Sigmoid colon (tissue), 7 donors: ENCODE results near the gene HOXD11. TPM values are rescaled to one million over a fixed set of nuclear protein-coding genes. Genes with fewer than 3 reads are reported as not detected.
A peak's percentile ranks its signal among the peaks of the same experiment; 100 is the strongest.

Experiments used
- DNase-seq: peaks from one replicate; pipeline ENCODE4 v3.0.0-alpha.2; 2019
- H3K27ac ChIP-seq, 4 donors: fragments of 200-600 bp; sonication (generic); one replicate each; pipeline ENCODE4 v1.5.1; 2016 to 2019; ENCODE audit warnings: mild to moderate bottlenecking in 1 of 4
- H3K27me3 ChIP-seq, 3 donors: fragments of 200-600 bp; sonication (generic); one replicate each; pipeline ENCODE4 v1.5.1; 2019; ENCODE audit warnings: mild to moderate bottlenecking in 1 of 3
- H3K36me3 ChIP-seq, 4 donors: fragments of 200-600 bp; sonication (generic); one replicate each; pipeline ENCODE4 v1.5.1; 2016 to 2019
- H3K4me1 ChIP-seq, 4 donors: fragments of 200-600 bp; sonication (generic); one replicate each; pipeline ENCODE4 v1.5.1; 2017 to 2019
- H3K4me3 ChIP-seq, 4 donors: fragments of 200-600 bp; sonication (generic); one replicate each; pipeline ENCODE4 v1.5.1; 2017 to 2019; ENCODE audit warnings: mild to moderate bottlenecking in 2 of 4, moderate library complexity in 1 of 4
- H3K9me3 ChIP-seq, 4 donors: fragments of 200-600 bp in 3 of 4; sonication (generic) in 3 of 4; one replicate each; pipeline versions ENCODE4 v1.5.1 to v1.6.1; 2013 to 2019
- CTCF ChIP-seq, 4 experiments: fragments of 450-650 bp in 3 of 4; fragments of 200-600 bp in 1 of 4; IDR thresholded peaks; one replicate each; pipeline ENCODE4 v1.5.1; 2016 to 2019; ENCODE audit warnings: antibody characterized with exemption in 4 of 4, mild to moderate bottlenecking in 3 of 4, moderate library complexity in 2 of 4
- EP300 ChIP-seq, 4 donors: sonication (generic); formaldehyde crosslinking; IDR thresholded peaks; one replicate each; pipeline ENCODE4 v1.6.1; 2017; ENCODE audit warnings: antibody characterized with exemption in 4 of 4
- POLR2A ChIP-seq, 2 donors: fragments of 450-650 bp; IDR thresholded peaks; one replicate each; pipeline ENCODE4 v1.6.1; 2016; ENCODE audit warnings: antibody characterized with exemption in 2 of 2, mild to moderate bottlenecking in 2 of 2, moderate library complexity in 2 of 2
- POLR2AphosphoS5 ChIP-seq, 4 donors: sonication (generic); formaldehyde crosslinking; IDR thresholded peaks; one replicate each; pipeline ENCODE4 v1.6.1; 2017; ENCODE audit warnings: antibody characterized with exemption in 4 of 4
- WGBS, 2 donors: extraction: QIAGEN DNeasy Blood & Tissue Kit; methylation state at CpG; one replicate each; pipeline ENCODE4 v1.1.7; 2013; 5-methylcytosine and 5-hydroxymethylcytosine counted together
- intact Hi-C: fragments of 100-400 bp; cut with DNase I; formaldehyde crosslinking; loops from one replicate; pipeline ENCODE4 v1.15.1; 2023
- polyA plus RNA-seq, 3 donors: library from polyadenylated mRNA; stranded (reverse); fragments of 200-250 nt; gene quantifications; one replicate each; pipeline ENCODE4 v1.2.3, GENCODE V29; 2013
- total RNA-seq, 4 donors: library from RNA; depleted of rRNA; stranded (reverse); fragments of >200 nt; gene quantifications; one replicate each; pipeline ENCODE4 v1.1.0, GENCODE V29; 2016
- donor health status: healthy with polysubstance abuse.
- donor health status: Bipolar disorder and iron deficiency.
- donor health status: healthy.

The HOXD11 gene
- total and polyA plus RNA-seq, 7 donors = 0.69 to 39.3 (median 18.3) TPM

- Histone ChIP-seq H3K36me3 (no peaks in the 10 kb centered on the region), H3K4me3 (peak overlapping the region; percentile 37 to 69 (median 50)), H3K27ac (peak overlapping the region; percentile 72 to 93 (median 87)), H3K27me3 (peaks cover 11 to 89% (median 75%) of the 10 kb centered on the region in 3 donors), H3K9me3 (no peaks in the 10 kb centered on the region), H3K4me1 (peaks cover 0 to 60% (median 39%) of the 10 kb centered on the region in 4 donors)
- TF ChIP-seq POLR2A (IDR thresholded peaks at IDR 0.05) (no peak), POLR2AphosphoS5 (IDR thresholded peaks at IDR 0.05) (no peak), CTCF (IDR thresholded peaks at IDR 0.05) (no peak), EP300 (IDR thresholded peaks at IDR 0.05) (no peak)
- intact Hi-C loops = no loop called here
- WGBS, 2 donors = 29 to 40% methylated on average over 15 of the region's 15 CpGs
- peak; percentile 20 for DNase-seq
Measured at GRCh38 chr2:176130957-176131847, 24.1 kb downstream of the HOXD11 start.

DNA sequence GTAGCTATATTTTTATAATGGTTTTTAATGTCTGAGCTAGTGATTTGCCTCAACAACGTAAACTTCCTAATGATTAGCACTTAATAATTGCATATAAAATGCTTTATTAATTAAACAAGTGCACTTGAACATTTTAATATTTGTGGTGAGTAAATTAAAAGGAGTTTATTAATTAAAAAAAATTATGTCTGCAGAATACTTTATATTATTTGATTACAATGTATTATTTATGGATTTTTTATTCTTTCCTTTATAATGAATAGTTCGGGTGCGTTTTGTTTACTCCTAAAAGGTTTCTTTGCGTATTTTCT lies 24.7 kb downstream of the HOXD11 start:
- TF ChIP-seq EP300 (IDR thresholded peaks at IDR 0.05) (no peak), POLR2AphosphoS5 (IDR thresholded peaks at IDR 0.05) (no peak), POLR2A (IDR thresholded peaks at IDR 0.05) (no peak), CTCF (IDR thresholded peaks at IDR 0.05) (no peak)
- Histone ChIP-seq H3K4me3 (peak overlapping the region in 2 of 4 donors; percentile 1 to 10), H3K27ac (peak overlapping the region in 2 of 4 donors; percentile 91 to 93), H3K4me1 (peaks cover 0 to 59% (median 44%) of the 10 kb centered on the region in 4 donors), H3K36me3 (no peaks in the 10 kb centered on the region), H3K9me3 (no peaks in the 10 kb centered on the region), H3K27me3 (peaks cover 11 to 95% (median 81%) of the 10 kb centered on the region in 3 donors)
- intact Hi-C loops = no loop called here
- WGBS, 2 donors = 42 to 71% methylated on average over 4 of the region's 4 CpGs
- no peak for DNase-seq

DNA sequence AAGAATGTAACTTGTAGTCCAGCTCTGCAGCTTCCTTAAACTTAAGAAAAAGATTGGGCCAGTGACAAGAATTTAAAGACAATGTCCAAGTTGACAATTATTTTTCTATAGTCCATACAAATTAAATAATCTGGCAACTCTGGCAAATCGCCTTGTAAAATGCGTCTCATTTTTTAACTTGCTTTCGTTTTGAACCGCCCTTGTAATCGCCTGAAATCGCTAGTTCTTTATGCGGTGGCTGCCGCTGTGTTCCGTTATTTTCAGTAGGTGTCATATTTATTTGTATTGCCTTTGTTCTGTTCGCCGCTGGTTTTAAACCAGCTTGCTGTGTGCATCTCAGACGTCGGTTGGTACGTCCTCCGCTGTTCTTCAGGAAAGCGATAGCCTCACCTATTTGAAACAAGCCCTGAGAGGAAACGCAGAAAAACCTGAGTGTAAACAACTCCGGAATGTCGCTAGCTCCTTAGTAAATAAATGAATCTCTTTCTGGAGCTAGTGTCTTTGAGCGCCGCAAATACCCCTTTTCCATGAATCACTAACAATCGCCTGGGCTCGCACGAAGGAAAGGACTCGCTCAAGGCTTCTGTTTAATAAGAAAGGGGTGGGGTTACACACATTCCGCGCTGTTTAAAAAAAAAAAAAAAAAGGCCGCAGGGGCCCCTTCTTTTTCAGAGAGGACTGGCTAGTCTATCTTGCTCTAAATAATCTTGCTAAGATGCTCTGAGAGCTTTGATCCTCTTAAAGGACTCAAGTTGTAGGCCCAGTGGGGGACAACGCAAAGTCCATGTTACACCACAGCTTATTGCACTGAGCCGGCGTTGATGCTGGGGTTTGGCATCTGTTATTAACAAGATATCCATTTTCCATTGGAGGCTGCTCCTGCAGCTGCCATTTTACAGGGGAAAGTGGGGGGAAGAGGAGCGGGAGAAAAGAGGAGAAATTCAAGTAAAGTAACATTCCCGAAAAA lies 25.4 kb downstream of the HOXD11 start:
- H3K36me3 ChIP-seq = no peaks in the 10 kb centered on the region
- no peaks in the 10 kb centered on the region for H3K9me3 ChIP-seq
- intact Hi-C loops = no loop called here
- H3K27ac ChIP-seq = peak overlapping the region in 3 of 4 donors; percentile 4 to 87 (median 11)
- 37 to 60% methylated on average over 33 of the region's 33 CpGs for WGBS, 2 donors
- peak overlapping the region in 2 of 4 donors; percentile 1 to 10 for H3K4me3 ChIP-seq
- TF ChIP-seq POLR2AphosphoS5 (IDR thresholded peaks at IDR 0.05) (peak in 2 of 4 donors; percentile 32 to 34), EP300 (IDR thresholded peaks at IDR 0.05) (no peak), CTCF (IDR thresholded peaks at IDR 0.05) (no peak), POLR2A (IDR thresholded peaks at IDR 0.05) (no peak)
- DNase-seq = peak; percentile 46
- H3K4me1 ChIP-seq = peaks cover 0 to 57% (median 45%) of the 10 kb centered on the region in 4 donors
- peaks cover 11 to 98% (median 84%) of the 10 kb centered on the region in 3 donors for H3K27me3 ChIP-seq

DNA sequence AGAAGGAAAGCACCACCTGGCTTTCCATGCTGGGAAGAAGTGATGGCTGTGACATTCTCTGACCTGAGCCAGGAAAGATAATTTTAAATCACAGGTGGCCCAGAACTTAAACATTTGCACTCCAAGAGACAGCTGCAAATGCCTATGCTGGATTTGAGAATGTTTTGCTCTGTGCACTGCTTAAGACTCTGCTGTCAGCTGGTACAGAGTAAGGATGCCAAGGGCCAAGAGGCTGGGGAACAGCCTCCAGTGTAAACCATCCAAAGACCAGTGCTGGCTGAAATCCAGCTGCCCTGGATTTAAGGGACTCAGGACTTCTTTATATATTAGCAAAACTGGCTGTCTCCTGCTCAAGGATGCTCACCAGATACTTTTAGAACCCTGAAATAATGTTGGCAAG lies 26.3 kb downstream of the HOXD11 start:
- H3K9me3 ChIP-seq = no peaks in the 10 kb centered on the region
- peak overlapping the region in 2 of 4 donors; percentile 30 to 87 for H3K27ac ChIP-seq
- peaks cover 11 to 98% (median 83%) of the 10 kb centered on the region in 3 donors for H3K27me3 ChIP-seq
- peaks cover 0 to 54% (median 42%) of the 10 kb centered on the region in 4 donors for H3K4me1 ChIP-seq
- H3K36me3 ChIP-seq = no peaks in the 10 kb centered on the region
- no peak overlapping the region for H3K4me3 ChIP-seq
- TF ChIP-seq POLR2A (IDR thresholded peaks at IDR 0.05) (no peak), CTCF (IDR thresholded peaks at IDR 0.05) (no peak), POLR2AphosphoS5 (IDR thresholded peaks at IDR 0.05) (no peak), EP300 (IDR thresholded peaks at IDR 0.05) (no peak)
- intact Hi-C loops = no loop called here
- peak; percentile 55 for DNase-seq
